Spleen (tissue), 7 donors: ENCODE measurements around the gene MASP2.

ENCODE experiments used
- CTCF ChIP-seq, 11 experiments: fragments of 200-600 bp in 7 of 11; fragments of 450-650 bp in 4 of 11; sonication (generic) in 4 of 11; IDR thresholded peaks in 8 of 11; conservative IDR thresholded peaks in 3 of 11; 1 replicate in 7 of 11; 2 replicates in 4 of 11; pipeline versions ENCODE4 v1.4.0 to v1.8.0; 2016 to 2021; ENCODE audit warnings: antibody characterized with exemption in 11 of 11, inconsistent platforms in 4 of 11, mild to moderate bottlenecking in 1 of 11
- POLR2A ChIP-seq, 3 donors: fragments of 450-650 bp; IDR thresholded peaks; one replicate each; pipeline ENCODE4 v1.5.1; 2017; ENCODE audit warnings: antibody characterized with exemption in 3 of 3, mild to moderate bottlenecking in 1 of 3
- POLR2AphosphoS5 ChIP-seq, 3 donors: sonication (generic); formaldehyde crosslinking; IDR thresholded peaks; one replicate each; pipeline ENCODE4 v1.5.1; 2017; ENCODE audit warnings: antibody characterized with exemption in 3 of 3
- donor health status: DM: no; HTN: no; CAD: no; lungs with moderate emphysema.
- donor health status: DM: no; HTN: no; CAD: no.
- donor health status: DM: no; HTN: no; CAD: no.

GRCh38 chr1:11051781-11052511 is 4.9 kb upstream of the MASP2 start:
- TF ChIP-seq POLR2A (IDR thresholded peaks at IDR 0.05) (no peak), CTCF (IDR thresholded peaks at IDR 0.05 in 8 of 11, conservative IDR thresholded peaks at IDR 0.05 in 3 of 11) (no peak), POLR2AphosphoS5 (IDR thresholded peaks at IDR 0.05) (no peak)
